RPMI7951 (cell line): ENCODE measurements around the gene BZW1. TPM values are rescaled to one million over a fixed set of nuclear protein-coding genes. Genes with fewer than 3 reads are reported as not detected.
A peak's percentile ranks its signal among the peaks of the same experiment; 100 is the strongest.

Experiments used
- DNase-seq: peaks from one replicate; pipeline ENCODE4 v3.0.0-alpha.2; 2012; ENCODE audit warnings: low read depth
- total RNA-seq: library from RNA; depleted of rRNA; stranded (reverse); fragments of >200 nt; shearing (Covaris generic); gene quantifications from 2 replicates; pipeline ENCODE4 v1.2.3, GENCODE V29; 2014; rRNA removed

Gene BZW1
- total RNA-seq, result 961 and 986 TPM in 2 replicates

DNA sequence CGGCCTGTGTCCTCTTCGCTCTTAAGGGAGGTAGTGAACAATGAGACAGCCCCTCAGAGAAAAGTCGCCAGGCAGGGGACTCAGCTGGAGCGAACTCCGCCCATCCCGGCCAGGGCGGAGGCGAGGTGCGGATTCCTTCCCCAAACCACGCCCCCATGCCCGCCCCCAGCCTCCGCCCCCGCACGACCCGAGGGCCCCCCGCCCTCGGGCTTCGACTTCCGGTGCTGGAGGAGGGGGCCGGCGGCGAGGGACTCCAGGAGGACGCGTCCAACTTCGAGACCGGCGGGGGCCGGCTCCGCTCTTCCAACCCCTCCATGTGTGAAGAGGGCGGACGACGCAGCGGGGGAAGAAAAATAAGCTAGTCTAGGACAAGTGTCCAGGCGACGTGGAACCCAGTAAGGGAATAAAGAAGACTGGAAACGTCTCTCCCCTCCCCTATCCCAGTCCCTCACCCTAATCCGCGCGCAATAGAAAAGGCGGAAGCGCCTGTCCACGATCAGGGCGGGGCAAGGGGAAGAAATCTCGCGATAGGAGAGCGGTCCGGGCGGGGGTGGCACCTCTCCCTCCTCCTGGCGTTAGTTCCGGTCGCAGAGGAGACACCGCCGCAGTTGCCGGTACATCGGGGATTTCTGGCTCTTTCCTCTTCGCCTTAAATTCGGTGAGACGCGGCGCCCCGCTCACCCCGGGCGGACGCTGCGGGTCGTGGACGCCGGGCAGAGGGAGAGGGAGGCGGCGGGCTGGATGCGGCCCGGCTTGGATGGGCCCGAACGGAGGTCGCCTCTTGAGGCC lies at the start of gene BZW1:
TSS of gene BZW1 (plus strand) at position 578 of the 789 bp plus-strand sequence. CDS start 1,308 bp downstream, outside the sequence.
- peak; percentile 96 for DNase-seq

- DNase-seq, result no peak
Observed at GRCh38 chr2:200762127-200762526, 49.6 kb upstream of the BZW1 start.

- no peak for DNase-seq
Observed at GRCh38 chr2:200763422-200763821, 48.3 kb upstream of the BZW1 start.

GRCh38 chr2:200765139-200765951 lies 46.4 kb upstream of the BZW1 start:
- peak; percentile 98 for DNase-seq

GRCh38 chr2:200765995-200766660 lies 45.6 kb upstream of the BZW1 start:
- DNase-seq, result peak; percentile 63

DNA sequence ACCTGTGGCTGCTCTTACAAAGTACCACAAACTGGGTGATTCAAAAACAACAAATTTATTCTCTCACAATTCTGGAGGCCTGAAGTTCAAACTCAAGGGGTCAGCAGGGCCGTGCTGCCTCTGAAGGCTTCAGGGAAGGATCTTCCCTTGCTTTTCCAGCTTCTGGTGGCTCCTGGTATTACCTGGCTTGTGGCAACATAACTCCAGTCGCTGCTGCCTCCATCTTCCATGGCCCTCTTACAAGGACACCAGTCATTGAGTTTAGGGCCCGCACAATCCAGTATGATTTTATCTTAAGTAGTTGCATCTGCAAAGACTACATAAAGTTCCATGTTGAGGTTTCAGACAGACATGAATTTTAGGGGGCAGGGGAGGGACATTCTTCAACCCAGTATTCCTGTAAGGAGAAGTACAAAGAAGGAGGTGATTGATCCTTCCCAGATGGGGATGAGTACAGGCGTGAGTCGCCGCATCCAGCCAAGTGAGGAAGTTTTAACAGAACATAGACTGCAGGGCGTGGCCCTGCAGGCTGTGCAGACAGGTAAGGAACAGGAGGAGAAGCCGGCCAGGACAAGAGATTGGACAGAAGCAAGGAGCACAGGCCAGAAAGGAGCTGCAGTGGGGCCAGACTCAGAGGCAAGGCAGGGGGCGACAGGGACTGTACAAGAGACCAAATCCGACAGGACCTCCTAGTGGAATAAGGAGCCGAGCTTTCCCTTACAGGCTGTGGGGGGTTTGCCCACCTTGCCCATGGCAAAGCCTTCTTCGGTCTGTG lies 44.4 kb upstream of the BZW1 start:
- DNase-seq, result no peak

- DNase-seq, result no peak
Observed at GRCh38 chr2:200770847-200771246, 40.9 kb upstream of the BZW1 start.

GRCh38 chr2:200772620-200773019 lies 39.1 kb upstream of the BZW1 start:
- no peak for DNase-seq

- DNase-seq, result no peak
Observed at GRCh38 chr2:200773083-200773482, 38.6 kb upstream of the BZW1 start.

DNA sequence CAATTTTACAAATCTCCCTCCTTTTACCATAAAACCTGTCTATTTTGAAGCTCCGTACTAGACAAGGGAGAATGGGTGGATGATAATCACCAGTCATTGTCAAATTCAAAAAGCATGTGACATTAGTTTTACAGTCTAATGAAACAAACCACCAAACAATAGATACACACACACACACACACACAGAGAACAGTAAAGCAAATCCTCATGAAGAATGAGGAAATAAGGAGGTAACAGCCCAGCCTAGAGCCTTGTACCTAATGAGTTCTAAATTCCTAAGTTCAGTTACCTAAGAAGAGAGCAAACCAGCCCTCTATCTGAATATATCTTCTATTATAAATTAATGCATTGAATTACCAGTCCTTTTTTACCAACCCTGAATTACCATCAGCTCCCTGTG lies 36.8 kb upstream of the BZW1 start:
- no peak for DNase-seq

- DNase-seq, result no peak
Observed at GRCh38 chr2:200777275-200777674, 34.4 kb upstream of the BZW1 start.

GRCh38 chr2:200778038-200778437 lies 33.7 kb upstream of the BZW1 start:
- no peak for DNase-seq

GRCh38 chr2:200779214-200779613 lies 32.5 kb upstream of the BZW1 start:
- no peak for DNase-seq

DNA sequence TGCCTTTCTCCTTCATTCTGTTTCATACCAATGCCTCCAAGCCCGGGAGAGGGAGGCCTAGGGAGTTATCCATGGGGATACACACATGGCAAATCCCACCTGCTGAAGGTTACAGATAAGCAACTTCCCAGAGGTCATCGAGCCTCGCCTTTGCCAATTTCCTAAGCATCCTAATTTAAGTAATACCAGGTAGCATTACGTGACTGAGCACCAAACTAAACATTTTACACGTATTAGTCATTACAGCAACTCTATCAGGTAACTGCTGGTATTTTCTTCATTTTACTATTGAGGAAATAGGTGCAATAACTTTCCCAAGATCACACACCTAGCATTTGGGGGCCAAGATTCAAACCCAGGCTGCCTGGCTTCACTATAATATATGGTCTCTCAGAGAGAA lies 30.1 kb upstream of the BZW1 start:
- DNase-seq, result no peak

- DNase-seq, result no peak
Observed at GRCh38 chr2:200782251-200782650, 29.5 kb upstream of the BZW1 start.

DNA sequence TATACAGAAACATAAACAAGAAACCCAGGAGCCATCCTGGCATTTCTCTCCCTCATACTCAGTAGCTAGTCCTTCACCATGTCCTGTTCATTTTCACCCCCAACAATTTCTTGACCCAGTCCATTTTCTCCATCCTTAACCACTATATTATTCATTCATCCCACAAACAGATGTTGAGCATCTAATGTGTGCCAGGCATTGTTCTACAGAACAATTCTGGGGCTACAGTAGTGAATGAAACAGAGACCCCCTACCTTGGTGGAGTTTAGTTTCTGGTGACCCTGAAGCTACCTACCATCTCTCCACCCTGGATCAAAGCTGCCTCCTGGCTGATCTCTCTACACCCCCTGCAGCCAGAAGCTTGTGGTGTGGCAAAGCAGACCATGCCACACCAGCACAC lies 27.5 kb upstream of the BZW1 start:
- no peak for DNase-seq

- DNase-seq, result no peak
Observed at GRCh38 chr2:200786423-200786822, 25.3 kb upstream of the BZW1 start.

GRCh38 chr2:200786826-200787225 lies 24.9 kb upstream of the BZW1 start:
- DNase-seq, result no peak

- DNase-seq, result peak; percentile 75
Observed at GRCh38 chr2:200787351-200788120, 24.2 kb upstream of the BZW1 start.

DNA sequence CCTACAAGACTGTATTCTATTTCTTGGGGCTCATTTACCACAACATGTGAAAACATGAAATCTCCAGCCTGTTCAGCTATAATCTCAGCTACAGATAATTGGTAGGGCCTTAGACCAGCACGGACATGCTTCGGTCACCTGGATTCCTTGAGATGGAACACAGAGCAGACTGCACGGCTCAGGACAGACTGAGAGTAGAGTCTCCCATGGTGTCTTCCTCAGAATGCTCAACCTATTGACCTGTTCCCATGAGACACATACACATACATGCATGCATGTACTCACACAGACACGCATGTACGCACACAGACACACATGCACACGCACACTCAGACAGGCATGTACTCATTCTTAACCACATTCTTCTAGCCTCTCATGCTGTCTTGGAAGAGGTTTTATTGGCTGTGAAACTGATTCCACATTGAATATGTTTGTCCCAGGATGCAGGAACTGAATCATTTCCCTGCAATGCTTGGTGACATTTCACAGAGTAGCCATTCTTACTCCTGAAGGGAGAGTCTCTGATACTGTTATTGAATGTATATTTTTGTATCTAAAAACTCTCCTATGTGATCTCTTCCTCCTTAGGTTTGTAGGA lies 23.5 kb upstream of the BZW1 start:
- DNase-seq, result peak; percentile 57
